ENCODE measurements around the gene AP3B2.

DNA sequence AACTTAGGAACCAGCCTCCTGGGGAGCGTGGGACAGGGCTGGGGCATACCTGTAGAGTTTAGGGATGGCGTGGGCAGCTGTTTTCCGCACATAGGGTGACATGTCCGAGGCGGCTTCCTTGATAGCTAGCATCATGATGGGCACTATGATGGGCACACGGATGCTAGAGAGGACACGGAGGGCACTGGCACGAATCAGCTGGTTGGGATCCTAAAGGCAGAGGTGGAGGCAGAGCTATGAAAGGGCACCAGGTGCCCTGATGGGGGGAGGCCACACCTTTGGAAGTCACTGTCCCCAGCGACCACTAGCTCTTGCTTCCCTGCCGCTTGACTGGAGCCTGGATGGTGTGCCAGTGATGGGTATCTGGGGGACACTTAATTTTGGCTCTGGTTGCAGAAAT, 28.3 kb downstream of the AP3B2 start:
- no peak for TF ChIP-seq POLR2A (IDR thresholded peaks at IDR 0.05; ENCODE audit: low read length)
- no peak for TF ChIP-seq GATA1 (IDR thresholded peaks at IDR 0.05; ENCODE audit: low read depth, low read length)
